Left lung (tissue), 10 donors: ENCODE measurements around the gene THRAP3. TPM values are rescaled to one million over a fixed set of nuclear protein-coding genes. Genes with fewer than 3 reads are reported as not detected.
"Not testable (repeated sequence)": the region's sequence is repeated elsewhere in the genome, so short reads cannot be mapped to it uniquely, and the experiment has no call there.

ENCODE experiments used
- ATAC-seq: fragments of 200-7000 bp; cut with Tn5 transposase; one replicate; pipeline ENCODE4 v1.9.1; 2020; ENCODE audit warnings: moderate library complexity
- DNase-seq, 4 donors: peaks; one replicate each; pipeline ENCODE4 v3.0.0-alpha.2; 2013 to 2020
- H3K27ac ChIP-seq, 2 donors: fragments of 200-600 bp; sonication (generic) in 1 of 2; one replicate each; pipeline versions ENCODE4 v1.5.0 to v1.8.0; 2020 to 2021
- H3K27me3 ChIP-seq, 2 donors: fragments of 200-600 bp; sonication (generic) in 1 of 2; one replicate each; pipeline versions ENCODE4 v1.5.0 to v1.8.0; 2020 to 2021
- H3K36me3 ChIP-seq, 2 donors: fragments of 200-600 bp; sonication (generic) in 1 of 2; one replicate each; pipeline versions ENCODE4 v1.5.0 to v1.8.0; 2020 to 2021
- H3K4me1 ChIP-seq, 2 donors: fragments of 200-600 bp; one replicate each; pipeline ENCODE4 v1.8.0; 2021
- H3K4me3 ChIP-seq, 2 donors: fragments of 200-600 bp; sonication (generic) in 1 of 2; one replicate each; pipeline versions ENCODE4 v1.5.0 to v1.8.0; 2020 to 2021; ENCODE audit warnings: mild to moderate bottlenecking in 1 of 2
- H3K9me3 ChIP-seq, 2 donors: fragments of 200-600 bp; sonication (generic) in 1 of 2; one replicate each; pipeline versions ENCODE4 v1.5.0 to v1.8.0; 2020 to 2021
- intact Hi-C, 2 donors: fragments of 100-400 bp; cut with DNase I; formaldehyde crosslinking; loops; one replicate each; pipeline versions ENCODE4 v1.11.2 to v1.14.2; 2022
- polyA plus RNA-seq, 6 donors: library from polyadenylated mRNA; unstranded; fragments of 120-200 nt; gene quantifications; one replicate each; pipeline ENCODE4 v1.2.1, GENCODE V29; 2013; ENCODE audit not compliant: insufficient read length in 6 of 6
- total RNA-seq, 2 donors: library from RNA; stranded (reverse); fragmentation: NEBNext Ultra II Directional; extraction: Animal tissue kit (Norgen Biotek cat#: 25700); gene quantifications; one replicate each; pipeline ENCODE4 v1.2.1, GENCODE V29; 2021
- TF ChIP-seq, protein P1 (sequence below), 2 donors: fragments of 200-600 bp; sonication (generic) in 1 of 2; IDR thresholded peaks; one replicate each; pipeline versions ENCODE4 v1.5.0 to v1.8.0; 2021; ENCODE audit warnings: antibody characterized with exemption in 2 of 2
- donor health status: DM: no; HTN: yes; CAD: no.
- donor health status: DM: no; HTN: no; CAD: no.

The THRAP3 gene
- total and polyA plus RNA-seq, 8 donors: 86.2 to 167 (median 145) TPM

DNA sequence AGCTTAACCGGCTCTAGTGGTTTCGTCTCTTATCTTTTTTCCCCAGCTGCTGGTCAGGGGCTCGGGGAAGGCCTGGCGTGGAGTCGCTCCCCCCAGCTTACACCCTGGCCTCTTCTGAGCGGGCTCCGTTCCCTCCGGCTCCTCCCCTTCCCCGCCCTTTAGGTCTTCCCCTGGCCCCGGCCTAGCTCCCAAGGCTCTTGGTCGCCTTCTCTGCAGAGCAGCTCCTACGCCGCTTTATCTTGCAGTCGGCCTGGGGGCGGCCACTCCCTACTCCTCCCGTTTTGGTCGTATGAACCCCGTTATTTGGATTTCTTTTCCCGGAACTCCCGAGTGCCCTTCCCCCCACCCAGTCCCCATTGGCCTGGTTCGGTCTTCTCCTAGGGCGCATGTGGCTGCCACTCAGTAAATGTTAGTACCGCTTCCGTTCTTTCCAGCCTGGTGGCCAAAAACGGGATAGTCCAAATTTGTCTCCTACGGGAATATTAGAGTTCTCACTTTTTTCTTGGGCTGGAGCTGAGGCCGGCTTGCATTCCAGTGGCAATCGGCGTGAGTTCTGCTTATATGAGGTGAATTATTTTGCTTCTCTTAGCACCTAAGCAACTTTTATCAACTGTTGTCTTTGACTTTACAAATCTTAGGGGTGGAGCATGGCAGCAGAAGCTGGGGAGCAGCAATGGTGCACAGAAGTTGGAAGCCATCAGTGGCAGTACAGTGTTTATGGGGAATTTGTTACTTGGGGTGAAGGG is 467 bp downstream of the THRAP3 start:
- peak overlapping the region; percentile 97 to 98 for H3K27ac ChIP-seq
- ATAC-seq (peak; percentile 81), DNase-seq (peak in 2 of 4 donors; percentile 75 to 93)
- TF ChIP-seq, protein P1, sequence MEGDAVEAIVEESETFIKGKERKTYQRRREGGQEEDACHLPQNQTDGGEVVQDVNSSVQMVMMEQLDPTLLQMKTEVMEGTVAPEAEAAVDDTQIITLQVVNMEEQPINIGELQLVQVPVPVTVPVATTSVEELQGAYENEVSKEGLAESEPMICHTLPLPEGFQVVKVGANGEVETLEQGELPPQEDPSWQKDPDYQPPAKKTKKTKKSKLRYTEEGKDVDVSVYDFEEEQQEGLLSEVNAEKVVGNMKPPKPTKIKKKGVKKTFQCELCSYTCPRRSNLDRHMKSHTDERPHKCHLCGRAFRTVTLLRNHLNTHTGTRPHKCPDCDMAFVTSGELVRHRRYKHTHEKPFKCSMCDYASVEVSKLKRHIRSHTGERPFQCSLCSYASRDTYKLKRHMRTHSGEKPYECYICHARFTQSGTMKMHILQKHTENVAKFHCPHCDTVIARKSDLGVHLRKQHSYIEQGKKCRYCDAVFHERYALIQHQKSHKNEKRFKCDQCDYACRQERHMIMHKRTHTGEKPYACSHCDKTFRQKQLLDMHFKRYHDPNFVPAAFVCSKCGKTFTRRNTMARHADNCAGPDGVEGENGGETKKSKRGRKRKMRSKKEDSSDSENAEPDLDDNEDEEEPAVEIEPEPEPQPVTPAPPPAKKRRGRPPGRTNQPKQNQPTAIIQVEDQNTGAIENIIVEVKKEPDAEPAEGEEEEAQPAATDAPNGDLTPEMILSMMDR (IDR thresholded peaks at IDR 0.05): peak in 1 of 2 donors; percentile 53
- intact Hi-C loops: no loop called here
- no peaks in the 10 kb centered on the region for H3K9me3 ChIP-seq
- H3K4me1 ChIP-seq: peaks cover 17 to 57% of the 10 kb centered on the region in 2 donors
- no peaks in the 10 kb centered on the region for H3K27me3 ChIP-seq
- peaks cover 0 to 31% of the 10 kb centered on the region in 2 donors for H3K36me3 ChIP-seq
- peak overlapping the region; percentile 79 to 97 for H3K4me3 ChIP-seq

DNA sequence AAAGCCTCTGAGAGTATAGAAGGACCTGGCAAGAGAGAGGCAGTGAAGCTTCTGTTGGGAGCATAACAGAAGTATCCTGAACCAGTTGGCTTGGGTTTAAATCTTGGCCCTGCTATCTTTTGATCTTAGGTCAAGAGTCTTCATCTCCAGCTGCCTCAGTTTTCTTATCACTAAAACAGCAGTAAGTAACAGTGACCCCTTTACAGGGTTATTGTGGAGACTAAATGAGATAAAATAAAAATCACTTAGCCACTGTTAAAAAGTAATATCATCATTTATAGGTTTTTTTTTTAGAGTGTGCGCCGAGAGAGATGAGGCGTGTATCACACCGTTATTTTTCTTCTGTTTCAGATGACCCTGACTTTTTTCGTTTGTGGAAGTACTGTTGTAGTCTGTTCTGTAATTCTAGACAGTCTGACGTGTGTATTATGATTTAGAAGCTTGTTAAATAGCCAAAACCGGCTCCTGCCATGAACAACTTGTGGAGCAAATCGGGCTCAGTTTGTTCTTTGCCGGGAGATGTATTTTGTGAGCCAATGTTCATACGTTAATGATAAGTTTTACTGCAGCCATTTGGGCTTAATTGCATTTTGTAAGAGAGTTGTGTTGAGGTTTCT is 1.1 kb downstream of the THRAP3 start:
- TF ChIP-seq, protein P1 (IDR thresholded peaks at IDR 0.05): no peak
- Histone ChIP-seq H3K4me1 (peaks cover 17 to 59% of the 10 kb centered on the region in 2 donors), H3K4me3 (peak overlapping the region; percentile 79 to 97), H3K9me3 (no peaks in the 10 kb centered on the region), H3K27ac (peak overlapping the region; percentile 97 to 98), H3K27me3 (no peaks in the 10 kb centered on the region), H3K36me3 (peaks cover 0 to 38% of the 10 kb centered on the region in 2 donors)
- no peak for ATAC-seq
- intact Hi-C loops: no loop called here
- no peak for DNase-seq

DNA sequence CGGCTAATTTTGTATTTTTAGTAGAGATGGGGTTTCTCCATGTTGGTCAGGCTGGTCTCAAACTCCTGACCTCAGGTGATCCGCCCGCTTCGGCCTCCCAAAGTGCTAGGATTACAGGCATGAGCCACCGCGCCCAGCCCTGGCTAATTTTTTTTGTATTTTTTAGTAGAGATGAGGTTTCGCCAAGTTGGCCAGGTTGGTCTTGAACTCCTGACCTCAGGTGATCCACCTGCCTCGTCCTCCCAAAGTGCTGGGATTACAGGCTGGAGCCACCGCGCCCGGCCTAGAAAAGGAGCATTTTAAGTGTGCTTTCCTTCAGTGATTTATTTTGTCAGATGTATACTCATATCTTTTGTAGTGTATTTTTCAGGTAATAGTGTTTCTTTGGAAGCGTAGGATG is 6.0 kb downstream of the THRAP3 start:
- H3K27me3 ChIP-seq, H3K4me3 ChIP-seq, intact Hi-C loops, DNase-seq, H3K9me3 ChIP-seq, H3K27ac ChIP-seq, ATAC-seq: not testable (repeated sequence)
- Histone ChIP-seq H3K4me1 (peaks cover 13 to 82% of the 10 kb centered on the region in 2 donors), H3K36me3 (peaks cover 0 to 77% of the 10 kb centered on the region in 2 donors)

DNA sequence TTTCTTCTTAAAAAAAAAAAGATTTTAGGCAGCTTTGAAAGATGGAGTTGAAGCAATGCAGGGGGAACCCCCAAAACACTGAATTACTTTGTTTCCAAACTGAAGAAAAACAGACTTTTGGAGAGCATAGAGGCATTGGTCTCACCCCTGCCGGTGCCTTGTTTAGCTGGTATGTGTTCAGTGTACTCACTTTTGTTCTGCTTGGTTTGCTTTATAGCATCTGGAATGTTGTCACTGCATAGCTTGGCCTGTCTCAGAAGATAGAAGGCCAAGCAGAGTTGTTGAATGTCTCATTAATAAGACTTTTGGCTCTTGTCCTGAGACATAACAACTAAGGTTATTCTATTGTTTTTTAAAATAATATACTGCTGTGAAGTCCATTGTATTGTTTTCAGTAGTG is 6.9 kb downstream of the THRAP3 start:
- TF ChIP-seq, protein P1 (IDR thresholded peaks at IDR 0.05): no peak
- no peak for ATAC-seq
- no peaks in the 10 kb centered on the region for H3K9me3 ChIP-seq
- H3K27me3 ChIP-seq: no peaks in the 10 kb centered on the region
- no peak for DNase-seq
- intact Hi-C loops: no loop called here
- H3K4me3 ChIP-seq: no peak overlapping the region
- H3K4me1 ChIP-seq: peaks cover 4 to 82% of the 10 kb centered on the region in 2 donors
- H3K27ac ChIP-seq: no peak overlapping the region
- peaks cover 0 to 77% of the 10 kb centered on the region in 2 donors for H3K36me3 ChIP-seq

DNA sequence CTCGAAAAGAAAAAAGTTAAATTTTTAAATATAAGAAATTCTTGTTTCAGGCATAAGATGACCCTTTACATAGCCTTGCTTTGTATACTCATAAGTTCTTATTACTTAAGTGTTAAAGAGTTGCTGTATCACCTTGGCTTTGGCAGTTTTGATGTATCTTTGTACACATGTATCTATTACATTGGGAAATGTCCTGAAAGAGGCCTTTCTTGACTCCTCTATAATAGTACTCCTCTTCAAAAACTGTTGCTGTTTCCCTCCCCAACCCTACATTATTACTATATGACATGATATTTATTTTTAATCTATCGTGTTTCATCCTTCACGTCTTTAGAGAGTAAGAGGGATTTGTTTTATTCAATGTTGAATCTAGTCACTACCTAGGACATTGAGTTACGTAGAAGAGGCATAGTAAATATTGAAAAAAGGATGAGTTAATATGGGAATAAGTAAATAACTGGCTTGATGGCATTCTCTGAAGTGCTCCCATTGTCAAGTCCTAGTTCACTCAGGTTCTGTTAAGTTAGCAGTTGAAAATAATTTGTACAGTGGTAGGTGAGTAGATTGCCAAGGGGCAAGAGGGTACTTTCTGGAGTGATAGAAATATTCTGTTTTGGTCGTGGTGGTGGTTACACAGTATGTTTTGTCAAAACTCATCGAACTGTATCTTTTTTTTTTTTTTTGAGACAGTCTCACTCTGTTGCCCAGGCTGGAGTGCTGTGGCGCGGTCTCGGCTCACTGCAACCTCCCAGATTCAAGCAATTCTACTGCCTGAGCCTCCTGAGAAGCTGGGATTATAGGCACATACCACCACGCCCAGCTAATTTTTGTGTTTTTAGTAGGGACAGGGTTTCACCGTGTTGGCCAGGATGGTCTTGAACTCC is 8.2 kb downstream of the THRAP3 start:
- intact Hi-C loops: no loop called here
- H3K4me1 ChIP-seq: peaks cover 0 to 70% of the 10 kb centered on the region in 2 donors

More for the DNA sequence above, 8.2 kb downstream of the THRAP3 start:
- TF ChIP-seq, protein P1 (IDR thresholded peaks at IDR 0.05): no peak
- Histone ChIP-seq H3K4me3 (no peak overlapping the region), H3K9me3 (no peaks in the 10 kb centered on the region), H3K27me3 (no peaks in the 10 kb centered on the region), H3K36me3 (peaks cover 0 to 75% of the 10 kb centered on the region in 2 donors), H3K27ac (no peak overlapping the region)
- DNase-seq: no peak
- no peak for ATAC-seq
